Activated T-cell treated with anti-CD3 and anti-CD28 coated beads, Interleukin-2, amount 50 U/mL, for 24 hours (primary cell): ENCODE measurements around the gene CRY2.

ENCODE experiments used
- DNase-seq: peaks from one replicate; pipeline ENCODE4 v3.0.0-alpha.2; 2020
- H3K27ac Mint-ChIP-seq: 2 replicates; pipeline ENCODE4 v1.8.0; 2020; ENCODE audit warnings: mild to moderate bottlenecking, mixed read lengths
- H3K27me3 Mint-ChIP-seq: 2 replicates; pipeline ENCODE4 v1.8.0; 2020; ENCODE audit warnings: mixed read lengths
- H3K36me3 Mint-ChIP-seq: 2 replicates; pipeline ENCODE4 v1.8.0; 2020; ENCODE audit warnings: low read depth, mixed read lengths
- H3K4me1 Mint-ChIP-seq: 2 replicates; pipeline ENCODE4 v1.8.0; 2020; ENCODE audit warnings: low read depth, mixed read lengths
- H3K4me3 Mint-ChIP-seq: 2 replicates; pipeline ENCODE4 v1.8.0; 2020; ENCODE audit warnings: mild to moderate bottlenecking, moderate library complexity, mixed read lengths
- H3K9me3 Mint-ChIP-seq: 2 replicates; pipeline ENCODE4 v1.8.0; 2020; ENCODE audit warnings: mixed read lengths

CRY2 gene

DNA sequence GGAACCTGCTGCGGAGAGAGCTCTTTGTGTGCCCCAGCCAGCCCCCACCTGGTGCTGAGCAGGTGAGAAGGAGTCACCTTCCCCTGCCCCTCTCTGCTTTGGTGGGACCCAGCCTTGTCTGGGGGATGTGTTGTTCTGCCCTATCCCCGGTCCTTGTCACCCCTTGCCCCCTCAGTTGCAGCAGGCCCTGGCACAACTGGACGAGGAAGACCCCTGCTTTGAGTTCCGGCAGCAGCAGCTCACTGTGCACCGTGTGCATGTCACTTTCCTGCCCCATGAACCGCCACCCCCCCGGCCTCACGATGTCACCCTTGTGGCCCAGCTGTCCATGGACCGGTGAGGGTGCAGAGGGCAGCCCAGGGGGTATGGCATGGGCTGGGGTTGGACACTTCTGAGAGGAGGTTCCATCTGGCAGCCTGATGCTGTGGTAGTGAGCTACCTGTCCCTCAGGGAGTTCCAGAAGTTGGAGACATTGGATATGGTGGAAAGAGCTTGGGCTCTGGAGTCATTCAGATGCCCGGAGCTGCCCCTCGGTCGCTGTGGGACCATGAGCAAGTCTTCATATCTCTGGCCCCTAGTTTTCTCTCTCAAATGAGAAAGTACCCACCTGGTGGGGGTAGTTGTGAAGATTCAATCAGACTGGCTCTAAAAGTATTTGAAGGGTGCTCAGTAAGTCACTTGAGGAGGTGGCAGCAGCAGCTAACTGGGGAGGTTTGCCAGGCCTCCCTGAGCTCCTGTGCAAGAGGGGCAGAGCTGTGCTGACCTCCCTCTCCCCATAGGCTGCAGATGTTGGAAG is 79.5 kb downstream of the CRY2 start:
- peaks cover 41% of the 10 kb centered on the region for H3K4me1 Mint-ChIP-seq
- H3K27me3 Mint-ChIP-seq, result peaks cover 11% of the 10 kb centered on the region

DNA sequence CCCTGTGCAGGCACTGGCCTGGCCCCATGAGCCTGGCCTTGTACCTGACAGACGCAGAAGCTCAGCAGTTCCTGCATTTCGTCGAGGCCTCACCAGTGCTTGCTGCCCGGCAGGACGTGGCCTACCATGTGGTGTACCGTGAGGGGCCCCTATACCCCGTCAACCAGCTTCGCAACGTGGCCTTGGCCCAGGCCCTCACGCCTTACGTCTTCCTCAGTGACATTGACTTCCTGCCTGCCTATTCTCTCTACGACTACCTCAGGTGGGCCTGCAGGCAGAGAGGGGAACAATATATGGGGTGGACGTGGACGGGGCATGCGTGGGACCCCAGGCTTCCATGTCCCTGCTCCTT is 80.0 kb downstream of the CRY2 start:
- Mint-ChIP-seq H3K27me3 (peaks cover 11% of the 10 kb centered on the region), H3K36me3 (peaks cover 8% of the 10 kb centered on the region), H3K9me3 (no peaks in the 10 kb centered on the region), H3K4me3 (no peak overlapping the region), H3K4me1 (peaks cover 41% of the 10 kb centered on the region), H3K27ac (peak overlapping the region; percentile 29)
- DNase-seq, result peak; percentile 28

More for the DNA sequence above, 79.5 kb downstream of the CRY2 start:
- peaks cover 3% of the 10 kb centered on the region for H3K36me3 Mint-ChIP-seq
- no peak for DNase-seq
- H3K4me3 Mint-ChIP-seq, result no peak overlapping the region
- H3K9me3 Mint-ChIP-seq, result no peaks in the 10 kb centered on the region
- peak overlapping the region; percentile 29 for H3K27ac Mint-ChIP-seq

DNA sequence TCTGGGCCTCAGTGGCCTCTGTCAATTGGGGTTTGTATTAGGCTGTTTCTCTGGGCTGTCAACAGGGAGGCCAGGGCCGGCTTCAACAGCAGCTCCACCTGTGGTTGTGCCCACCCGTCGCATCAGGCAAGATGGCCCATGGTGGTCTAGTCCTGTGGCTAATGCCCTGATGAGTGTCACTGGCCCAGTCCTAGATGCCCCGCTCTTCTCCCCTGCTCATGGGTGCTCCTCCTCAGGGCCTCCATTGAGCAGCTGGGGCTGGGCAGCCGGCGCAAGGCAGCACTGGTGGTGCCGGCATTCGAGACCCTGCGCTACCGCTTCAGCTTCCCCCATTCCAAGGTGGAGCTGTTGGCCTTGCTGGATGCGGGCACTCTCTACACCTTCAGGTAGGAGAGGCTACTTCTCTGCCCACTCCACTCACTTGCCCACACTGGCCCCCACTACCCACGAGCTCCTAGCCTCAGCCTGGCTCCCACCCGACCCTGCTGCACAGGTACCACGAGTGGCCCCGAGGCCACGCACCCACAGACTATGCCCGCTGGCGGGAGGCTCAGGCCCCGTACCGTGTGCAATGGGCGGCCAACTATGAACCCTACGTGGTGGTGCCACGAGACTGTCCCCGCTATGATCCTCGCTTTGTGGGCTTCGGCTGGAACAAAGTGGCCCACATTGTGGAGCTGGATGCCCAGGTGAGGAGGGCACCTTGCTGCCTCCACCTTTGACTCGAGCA is 80.6 kb downstream of the CRY2 start:
- H3K9me3 Mint-ChIP-seq, result no peaks in the 10 kb centered on the region
- H3K27me3 Mint-ChIP-seq, result peaks cover 11% of the 10 kb centered on the region
- peak; percentile 27 for DNase-seq
- peaks cover 41% of the 10 kb centered on the region for H3K4me1 Mint-ChIP-seq
- no peak overlapping the region for H3K4me3 Mint-ChIP-seq
- H3K36me3 Mint-ChIP-seq, result peaks cover 10% of the 10 kb centered on the region
- no peak overlapping the region for H3K27ac Mint-ChIP-seq

DNA sequence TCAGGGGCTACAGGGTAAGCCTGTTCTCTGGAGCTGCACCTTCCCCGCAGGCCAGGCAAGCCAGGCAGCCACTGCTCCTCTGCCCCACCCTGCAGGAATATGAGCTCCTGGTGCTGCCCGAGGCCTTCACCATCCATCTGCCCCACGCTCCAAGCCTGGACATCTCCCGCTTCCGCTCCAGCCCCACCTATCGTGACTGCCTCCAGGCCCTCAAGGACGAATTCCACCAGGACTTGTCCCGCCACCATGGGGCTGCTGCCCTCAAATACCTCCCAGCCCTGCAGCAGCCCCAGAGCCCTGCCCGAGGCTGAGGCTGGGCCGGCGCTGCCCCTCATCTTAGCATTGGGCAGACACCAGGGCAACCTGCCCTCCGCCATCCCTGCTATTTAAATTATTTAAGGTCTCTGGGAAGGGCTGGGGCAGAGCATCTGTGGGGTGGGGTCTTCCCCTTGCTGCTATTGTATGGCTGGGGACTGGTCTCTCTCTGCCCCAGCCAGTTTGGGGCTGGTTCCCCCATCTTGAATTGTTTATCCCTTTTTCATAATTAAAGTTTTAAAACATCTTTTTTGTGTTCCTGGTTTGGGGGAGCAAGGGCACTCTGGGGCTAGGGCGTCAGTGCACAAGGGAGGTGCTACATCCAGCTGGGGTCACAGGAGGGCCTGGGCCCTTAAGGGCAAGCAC is 81.4 kb downstream of the CRY2 start:
- peak overlapping the region; percentile 17 for H3K27ac Mint-ChIP-seq
- DNase-seq, result peak; percentile 29
- H3K9me3 Mint-ChIP-seq, result no peaks in the 10 kb centered on the region
- peaks cover 15% of the 10 kb centered on the region for H3K36me3 Mint-ChIP-seq
- peaks cover 37% of the 10 kb centered on the region for H3K4me1 Mint-ChIP-seq
- peaks cover 7% of the 10 kb centered on the region for H3K27me3 Mint-ChIP-seq
- no peak overlapping the region for H3K4me3 Mint-ChIP-seq

DNA sequence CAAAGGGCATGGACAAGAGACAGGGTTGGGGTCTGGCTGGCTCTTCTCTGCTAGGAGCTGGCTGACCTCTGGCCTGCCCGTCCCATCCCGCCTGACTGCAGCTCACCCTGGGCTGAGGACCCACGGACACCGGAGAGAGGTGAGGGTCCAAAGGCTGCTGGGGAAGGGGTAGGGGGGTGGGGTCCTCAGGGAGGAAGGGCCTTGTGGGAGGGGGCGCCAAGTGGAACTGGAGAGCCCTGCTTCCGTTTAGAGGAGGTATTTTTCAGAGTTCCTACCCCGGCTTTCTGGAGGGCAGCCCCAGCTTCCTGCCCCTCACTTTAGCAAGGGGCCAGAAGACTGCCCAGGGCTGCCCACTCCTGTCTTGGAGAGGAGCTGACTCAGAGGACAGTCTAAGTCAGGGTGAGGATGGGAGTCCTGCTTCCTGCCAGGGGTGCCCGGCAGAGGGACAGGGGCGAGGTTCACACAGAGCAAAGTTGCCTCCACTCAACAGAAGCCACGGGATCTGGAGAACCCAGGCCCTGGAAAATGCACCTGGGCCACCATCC is 82.3 kb downstream of the CRY2 start:
- Mint-ChIP-seq H3K4me1 (peaks cover 32% of the 10 kb centered on the region), H3K27ac (peak overlapping the region; percentile 45), H3K27me3 (no peaks in the 10 kb centered on the region), H3K9me3 (no peaks in the 10 kb centered on the region), H3K4me3 (no peak overlapping the region), H3K36me3 (peaks cover 22% of the 10 kb centered on the region)
- peak; percentile 33 for DNase-seq

DNA sequence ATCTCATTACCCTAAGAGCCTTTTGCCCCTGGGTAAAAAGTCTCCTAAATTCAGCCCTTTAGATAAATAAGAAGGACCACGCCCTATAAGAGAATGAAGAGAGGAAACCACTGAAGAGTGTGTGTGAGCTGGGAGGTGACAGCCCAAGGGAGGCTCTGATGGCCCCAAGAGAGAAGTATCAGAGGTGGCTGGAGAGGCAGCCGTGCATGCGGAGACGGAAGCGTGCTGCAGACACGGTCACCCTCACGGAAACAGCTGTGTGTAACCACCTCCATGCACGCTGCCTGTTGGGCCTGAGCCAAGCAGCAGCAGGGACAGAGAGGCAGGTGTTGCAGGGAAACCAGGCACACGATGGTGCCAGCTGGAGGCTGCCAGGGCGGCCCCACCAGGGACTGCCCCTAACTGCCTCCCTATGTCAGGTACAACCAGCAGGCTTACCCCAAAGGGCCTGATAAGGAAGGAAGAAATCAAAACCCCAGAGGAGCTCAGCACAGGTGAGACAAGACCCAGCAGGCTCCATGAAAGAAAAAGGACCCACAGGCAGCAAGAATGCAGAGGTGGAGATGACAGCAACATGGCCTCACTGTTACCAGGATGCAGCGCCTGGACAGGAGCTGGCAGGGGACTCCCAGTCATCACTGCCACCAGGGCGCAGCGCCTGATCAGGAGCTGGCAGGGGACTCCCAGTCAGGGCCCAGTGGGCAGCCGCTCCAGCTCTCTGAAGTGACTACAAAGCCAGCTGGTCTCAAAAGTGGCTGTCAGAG is 82.9 kb downstream of the CRY2 start:
- Mint-ChIP-seq H3K4me3 (no peak overlapping the region), H3K4me1 (peaks cover 32% of the 10 kb centered on the region), H3K36me3 (peaks cover 29% of the 10 kb centered on the region), H3K9me3 (no peaks in the 10 kb centered on the region), H3K27ac (peak overlapping the region; percentile 45), H3K27me3 (no peaks in the 10 kb centered on the region)
- peak; percentile 60 for DNase-seq

DNA sequence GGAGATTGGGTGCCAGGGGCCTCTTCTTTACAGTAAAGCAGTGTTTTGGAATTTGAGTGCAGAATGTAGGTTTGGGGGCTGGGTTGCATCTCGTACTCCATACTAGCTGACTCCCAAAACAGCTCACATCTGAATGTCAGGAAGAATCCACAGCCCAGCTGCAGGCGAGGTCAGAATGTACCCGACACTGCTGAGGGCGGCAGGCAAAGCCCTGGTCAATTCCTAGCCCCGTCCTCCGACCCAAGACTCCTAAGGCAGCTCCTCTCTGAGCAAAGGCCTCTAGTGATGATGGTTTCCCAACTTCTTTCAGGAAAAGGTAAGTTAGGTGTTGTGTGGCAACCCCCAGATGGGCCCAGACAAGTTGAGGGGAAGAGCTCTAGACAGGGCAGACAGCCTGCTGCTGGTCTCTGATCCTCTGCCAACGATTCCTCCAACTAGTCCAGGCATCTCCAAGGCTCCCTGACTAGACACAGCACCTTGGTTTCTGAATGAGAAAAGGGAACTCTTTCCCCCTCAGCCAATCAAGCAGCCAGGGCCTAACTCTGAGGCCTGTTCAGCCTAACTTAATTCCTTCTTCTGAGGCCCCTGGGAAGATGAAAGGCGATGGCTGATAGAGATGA is 83.8 kb downstream of the CRY2 start:
- no peak for DNase-seq
- H3K4me1 Mint-ChIP-seq, result peaks cover 32% of the 10 kb centered on the region
- H3K27ac Mint-ChIP-seq, result peak overlapping the region; percentile 45
- no peaks in the 10 kb centered on the region for H3K27me3 Mint-ChIP-seq
- peaks cover 37% of the 10 kb centered on the region for H3K36me3 Mint-ChIP-seq
- H3K9me3 Mint-ChIP-seq, result no peaks in the 10 kb centered on the region
- H3K4me3 Mint-ChIP-seq, result no peak overlapping the region

DNA sequence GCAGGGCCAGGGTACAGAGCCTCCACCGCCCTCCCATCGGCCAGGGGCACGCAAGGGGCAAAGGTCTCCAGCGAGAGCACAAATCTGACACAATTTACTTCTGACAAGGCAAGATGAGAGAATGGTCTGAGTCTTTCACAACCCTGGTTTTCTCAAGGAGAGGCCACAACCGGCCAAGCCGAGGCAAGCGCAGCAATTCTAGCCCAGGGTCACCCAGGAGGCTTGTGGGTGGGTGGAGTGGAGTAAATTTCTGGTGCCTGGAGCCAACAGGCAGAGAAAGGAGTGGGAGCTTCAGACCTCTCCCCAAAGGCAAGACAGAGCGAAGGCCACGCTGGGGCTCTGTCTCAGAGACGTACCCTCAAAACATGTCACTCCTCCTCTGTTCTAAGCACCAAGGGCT is 84.5 kb downstream of the CRY2 start:
- Mint-ChIP-seq H3K27ac (peak overlapping the region; percentile 35), H3K4me1 (peaks cover 32% of the 10 kb centered on the region)

DNA sequence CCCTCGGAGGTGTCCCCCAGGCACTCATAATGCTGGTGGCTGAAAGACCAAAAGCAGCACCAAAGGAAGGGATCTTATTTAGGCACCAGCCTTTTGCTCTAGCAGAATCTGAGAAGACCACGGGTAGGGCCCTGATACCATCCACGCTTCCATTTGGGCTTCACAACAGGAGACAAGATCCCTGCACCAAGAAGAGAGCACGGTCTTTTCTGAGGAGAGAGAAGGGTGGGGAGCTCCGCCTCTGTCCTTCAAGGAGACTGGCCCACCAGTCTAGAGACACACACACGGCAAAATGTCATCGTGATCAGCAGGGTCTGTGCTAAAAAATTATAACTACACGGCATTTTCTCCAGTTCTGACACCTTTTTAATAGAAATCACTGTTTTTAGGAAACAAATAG is 84.9 kb downstream of the CRY2 start:
- Mint-ChIP-seq H3K4me3 (no peak overlapping the region), H3K4me1 (peaks cover 28% of the 10 kb centered on the region), H3K27ac (no peak overlapping the region), H3K36me3 (peaks cover 46% of the 10 kb centered on the region), H3K27me3 (no peaks in the 10 kb centered on the region), H3K9me3 (no peaks in the 10 kb centered on the region)
- no peak for DNase-seq

More for the DNA sequence above, 84.5 kb downstream of the CRY2 start:
- Mint-ChIP-seq H3K36me3 (peaks cover 42% of the 10 kb centered on the region), H3K27me3 (no peaks in the 10 kb centered on the region), H3K4me3 (no peak overlapping the region), H3K9me3 (no peaks in the 10 kb centered on the region)
- DNase-seq, result no peak
